ENCODE results near the gene UCN.

GRCh38 chr2:27297195-27297594 is 11.1 kb downstream of the UCN start:
- no peak for TF ChIP-seq BRCA1 (IDR thresholded peaks at IDR 0.05; ENCODE audit: low read depth, low read length)
- TF ChIP-seq CTCF (IDR thresholded peaks at IDR 0.05 in 2 of 3, conservative IDR thresholded peaks at IDR 0.05 in 1 of 3; ENCODE audit: control insufficient read depth in 2 of 3, extremely low read depth in 1 of 3, insufficient read depth in 1 of 3, low read depth in 3 of 3, low read length in 3 of 3) = no peak
- no peak for TF ChIP-seq ZBTB11 (CRISPR knock-in tag; IDR thresholded peaks at IDR 0.05)
- TF ChIP-seq EZH2 (IDR thresholded peaks at IDR 0.05; ENCODE audit: borderline replicate concordance, control insufficient read depth, low read depth, low read length) = no peak

All from GM12878 (cell line).